Endothelial cell of umbilical vein (primary cell): Measurements from ENCODE around the gene RIPK3. TPM values are rescaled to one million over a fixed set of nuclear protein-coding genes. Genes with fewer than 3 reads are reported as not detected.

Experiments used
- BruUV-seq: library from RNA; stranded (reverse); fragments of 400-500 nt; replicated peaks from 2 replicates; lab custom pipeline; 2021; lab: Mats Ljungman, UMichigan
- CTCF ChIA-PET: fragments of 300-600, 350-600 bp; sonication (Branson Sonifier 250); formaldehyde crosslinking; loops from one replicate; lab custom pipeline; 2021; ENCODE audit warnings: antibody characterized with exemption, inconsistent platforms; lab: Charles Lee
- POLR2A ChIA-PET: fragments of 300-600, 350-600 bp; sonication (Branson Sonifier 250); formaldehyde crosslinking; loops from one replicate; lab custom pipeline; 2021; ENCODE audit warnings: antibody characterized with exemption, inconsistent platforms; lab: Charles Lee
- DNase-seq: peaks from one replicate; pipeline ENCODE4 v3.0.0-alpha.2; 2011; ENCODE audit warnings: low read depth, low spot score
- FAIRE-seq: peaks from 2 replicates; lab custom pipeline; 2011; peaks lifted over from hg19 to GRCh38; lab: Jason Lieb, UNC
- H2AFZ ChIP-seq: 2 replicates; pipeline ENCODE4 v1.6.0; 2012; ENCODE audit warnings: low read depth, low read length, control low read depth, inconsistent platforms
- H3K27ac ChIP-seq: 2 replicates; pipeline ENCODE4 v1.5.1; 2011; ENCODE audit warnings: low read depth, mild to moderate bottlenecking, control low read depth, low read length, moderate library complexity; ENCODE audit not compliant: insufficient read depth
- H3K27me3 ChIP-seq, 2 experiments: 2 replicates each; pipeline versions ENCODE4 v1.6.0 to v1.6.1; 2011; ENCODE audit warnings: low read length in 2 of 2, mixed read lengths in 1 of 2; ENCODE audit not compliant: control insufficient read depth in 2 of 2, insufficient read depth in 2 of 2
- H3K36me3 ChIP-seq, 2 experiments: 2 replicates in 1 of 2; 3 replicates in 1 of 2; pipeline ENCODE4 v1.5.1; 2011; ENCODE audit warnings: low read length in 2 of 2, mild to moderate bottlenecking in 1 of 2, moderate library complexity in 1 of 2; ENCODE audit not compliant: control insufficient read depth in 2 of 2, insufficient read depth in 2 of 2; ENCODE audit errors: extremely low read depth in 1 of 2
- H3K4me1 ChIP-seq: 3 replicates; pipeline ENCODE4 v1.5.1; 2011; ENCODE audit warnings: mild to moderate bottlenecking, low read length; ENCODE audit not compliant: control insufficient read depth, insufficient read depth; ENCODE audit errors: extremely low read depth
- H3K4me2 ChIP-seq: 2 replicates; pipeline ENCODE4 v1.6.1; 2011; ENCODE audit warnings: low read length, control low read depth, mixed read lengths; ENCODE audit not compliant: insufficient read depth
- H3K4me3 ChIP-seq, 3 experiments: fragments of 200-600 bp in 1 of 3; sonication (generic), shearing (Covaris generic) in 1 of 3; replicated peaks in 1 of 3; 2 replicates each; pipeline ENCODE4 v1.5.1; 2011 to 2016; ENCODE audit warnings: control low read depth in 3 of 3, low read length in 3 of 3, mild to moderate bottlenecking in 2 of 3, inconsistent platforms in 1 of 3, low read depth in 1 of 3, moderate library complexity in 1 of 3; ENCODE audit not compliant: insufficient read depth in 1 of 3
- H3K79me2 ChIP-seq: 2 replicates; pipeline ENCODE4 v1.6.0; 2012; ENCODE audit warnings: low read length, inconsistent platforms; ENCODE audit not compliant: control insufficient read depth, insufficient read depth
- H3K9ac ChIP-seq: replicated peaks from 2 replicates; pipeline ENCODE3; 2011; ENCODE audit warnings: low read length, control low read depth; ENCODE audit not compliant: insufficient read depth; ENCODE audit errors: extremely low read depth
- H3K9me1 ChIP-seq: replicated peaks from 3 replicates; pipeline ENCODE4 v1.6.0; 2011; ENCODE audit warnings: mild to moderate bottlenecking, low read length; ENCODE audit not compliant: control insufficient read depth, insufficient read depth; ENCODE audit errors: extremely low read depth
- H3K9me3 ChIP-seq: replicated peaks from 2 replicates; pipeline ENCODE4 v1.5.1; 2012; ENCODE audit warnings: low read length, inconsistent platforms; ENCODE audit not compliant: control insufficient read depth, insufficient read depth
- H4K20me1 ChIP-seq: replicated peaks from 2 replicates; pipeline ENCODE3; 2011; ENCODE audit warnings: mild to moderate bottlenecking, low read length; ENCODE audit not compliant: control insufficient read depth, insufficient read depth; ENCODE audit errors: extremely low read depth
- EZH2 ChIP-seq: IDR thresholded peaks from 2 replicates; pipeline ENCODE4 v1.6.1; 2012; ENCODE audit warnings: borderline replicate concordance, low read depth, mild to moderate bottlenecking, moderate library complexity, low read length, inconsistent platforms; ENCODE audit not compliant: severe bottlenecking
- FOS ChIP-seq: IDR thresholded peaks from 2 replicates; pipeline ENCODE4 v1.6.1; 2011; ENCODE audit warnings: mild to moderate bottlenecking, low read length, moderate library complexity, borderline replicate concordance; ENCODE audit not compliant: insufficient read depth
- JUN ChIP-seq: IDR thresholded peaks from 2 replicates; pipeline ENCODE4 v1.6.1; 2011; ENCODE audit warnings: borderline replicate concordance, low read depth; ENCODE audit not compliant: insufficient read length, insufficient read depth
- MAX ChIP-seq: IDR thresholded peaks from 2 replicates; pipeline ENCODE4 v1.6.1; 2011; ENCODE audit not compliant: insufficient read depth, insufficient read length
- MYC ChIP-seq: IDR thresholded peaks from one replicate; pipeline ENCODE4 v1.6.1; 2011; ENCODE audit warnings: mild to moderate bottlenecking, low read depth, low read length
- POLR2A ChIP-seq: IDR thresholded peaks from 2 replicates; pipeline ENCODE4 v1.6.1; 2012; ENCODE audit warnings: low read depth, mild to moderate bottlenecking, control low read depth, low read length
- POLR2AphosphoS5 ChIP-seq: IDR thresholded peaks from 2 replicates; pipeline ENCODE4 v1.6.1; 2012; ENCODE audit warnings: low read depth, mild to moderate bottlenecking, control low read depth, low read length, moderate library complexity; ENCODE audit not compliant: insufficient read depth
- dilution Hi-C: fragments of 300-500 bp; cut with MboI; formaldehyde crosslinking; loops from one replicate; pipeline ENCODE4 v1.15.0; 2019; ENCODE audit warnings: low sequenced_read_pairs; ENCODE audit not compliant: extremely low pct_ligation_motif_present
- intact Hi-C: fragments of 100-400 bp; cut with micrococcal nuclease; formaldehyde crosslinking; loops from one replicate; pipeline ENCODE4 v1.10.0; 2022
- polyA plus RNA-seq, 4 experiments: library from polyadenylated mRNA; depleted of rRNA in 3 of 4; stranded (reverse) in 3 of 4; unstranded in 1 of 4; fragments of >200 nt; gene quantifications; 2 replicates each; pipeline versions ENCODE4 v1.2.1 to v1.2.3, GENCODE V29; 2011 to 2012; ENCODE audit warnings: missing spikeins in 1 of 4
- total RNA-seq: library from RNA; stranded (reverse); gene quantifications from 2 replicates; pipeline ENCODE4 v1.2.3, GENCODE V29; 2021
- TF ChIP-seq, protein P1 (sequence below), 2 donors: IDR thresholded peaks; 1 replicate in 1 of 2; 2 replicates in 1 of 2; pipeline ENCODE4 v1.5.1; 2011; ENCODE audit warnings: low read length in 2 of 2, mild to moderate bottlenecking in 2 of 2, moderate library complexity in 2 of 2, control low read depth in 1 of 2, inconsistent platforms in 1 of 2, low read depth in 1 of 2; ENCODE audit not compliant: insufficient read depth in 1 of 2; ENCODE audit errors: extremely low read depth in 1 of 2

RIPK3 gene
- total and polyA plus RNA-seq, 2 donors (not counting 3 experiments of a cell fraction or from before 2014, with no cell fraction given): 3.1 to 5.1 TPM

DNA sequence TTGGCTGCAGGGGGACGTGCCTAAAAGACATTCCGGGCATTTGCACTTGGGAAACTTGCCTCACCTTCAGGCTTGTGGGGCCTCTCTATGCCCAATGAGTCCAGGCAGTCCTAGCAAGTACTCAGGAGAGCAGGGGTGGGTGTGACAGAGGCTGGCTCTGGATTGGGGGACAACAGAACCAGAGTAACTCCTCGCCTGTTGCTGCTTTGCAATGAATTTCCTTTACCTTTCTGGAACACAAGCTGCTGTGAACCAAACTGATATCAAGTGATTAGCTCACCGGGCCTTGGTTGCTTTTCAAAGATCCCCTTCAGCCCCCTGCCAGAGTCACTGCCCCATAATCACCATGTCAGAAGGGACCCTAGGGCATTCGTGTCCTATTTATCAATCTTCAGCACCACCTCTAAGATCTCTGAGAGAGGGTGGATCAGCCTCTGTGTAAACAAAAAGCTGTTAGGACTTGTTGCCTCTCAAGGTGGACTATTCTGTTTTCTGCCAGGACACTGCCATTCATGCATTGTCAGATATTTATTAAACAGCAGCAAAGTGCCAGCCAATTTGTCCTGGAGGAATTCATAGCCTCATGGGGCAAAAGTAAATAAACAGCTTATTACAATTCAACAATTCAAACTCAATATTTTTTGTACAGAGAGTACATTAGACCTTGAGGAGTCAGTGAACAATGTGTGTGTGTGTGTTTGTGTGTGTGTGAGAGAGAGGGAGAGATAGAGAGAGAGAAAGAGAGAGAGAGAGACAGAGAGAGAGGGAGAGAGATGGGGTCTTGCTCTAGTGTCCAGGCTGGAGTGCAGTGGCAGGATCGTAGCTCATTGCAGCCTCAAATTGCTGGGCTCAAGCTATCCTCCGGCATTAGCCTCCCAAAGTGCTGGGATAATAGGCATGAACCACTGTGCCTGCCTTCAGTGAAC is 39.5 kb upstream of the RIPK3 start:
- H4K20me1 ChIP-seq: no peaks in the 10 kb centered on the region
- H3K36me3 ChIP-seq: peaks cover 6 to 36% of the 10 kb centered on the region in 2 experiments
- dilution Hi-C loops: no loop called here
- no peak for FAIRE-seq
- H3K4me2 ChIP-seq: no peak overlapping the region
- no peaks in the 10 kb centered on the region for H3K79me2 ChIP-seq
- DNase-seq: no peak
- no peaks in the 10 kb centered on the region for H3K9me3 ChIP-seq
- TF ChIP-seq FOS: no peak
- TF ChIP-seq EZH2: no peak
- ChIA-PET CTCF (interaction anchor here (1.2 to 2.7 kb wide), 4 partner anchors 13 to 53 kb away, joined by 3 to 8 read pairs (median 5); no protein-coding TSS in a partner anchor), POLR2A (interaction anchor here (1.2 kb wide), 1 partner anchor 9 kb away, joined by 3 read pairs; no protein-coding TSS in a partner anchor)
- H3K27ac ChIP-seq: no peak overlapping the region
- no peak overlapping the region for H3K9ac ChIP-seq
- no peaks in the 10 kb centered on the region for H3K4me1 ChIP-seq
- no TSS peak for BruUV-seq
- peaks cover 0 to 1% of the 10 kb centered on the region in 2 experiments for H3K27me3 ChIP-seq
- H3K9me1 ChIP-seq: no peaks in the 10 kb centered on the region
- H2AFZ ChIP-seq: no peak overlapping the region
- no peak overlapping the region for H3K4me3 ChIP-seq
- intact Hi-C loops: no loop called here

DNA sequence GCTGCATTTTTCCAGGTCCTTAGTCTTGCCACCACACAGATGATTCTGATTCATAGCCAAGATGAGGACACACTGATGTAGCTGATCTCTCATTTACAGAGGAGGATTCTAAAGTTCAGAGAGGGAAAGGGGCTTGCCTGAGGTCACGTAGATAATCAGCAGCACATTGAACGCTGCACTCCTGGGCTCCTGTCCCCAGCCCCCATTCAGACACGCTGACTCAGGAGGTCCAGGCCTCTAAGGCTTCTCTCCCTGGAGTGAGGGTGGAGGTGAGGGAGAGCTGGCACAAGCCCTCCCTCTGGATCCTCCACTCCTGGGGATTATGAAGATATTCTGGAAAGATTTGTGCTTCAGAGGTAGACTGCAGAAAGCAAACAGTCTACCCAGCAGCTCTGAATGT is 38.5 kb upstream of the RIPK3 start:
- H3K4me1 ChIP-seq: no peaks in the 10 kb centered on the region
- no peaks in the 10 kb centered on the region for H3K9me1 ChIP-seq
- H3K27ac ChIP-seq: no peak overlapping the region
- no peaks in the 10 kb centered on the region for H3K9me3 ChIP-seq
- no peak overlapping the region for H3K4me2 ChIP-seq
- no peaks in the 10 kb centered on the region for H4K20me1 ChIP-seq
- CTCF ChIA-PET: interaction anchor here (1.2 to 1.4 kb wide), 3 partner anchors 13 to 41 kb away, joined by 3 to 8 read pairs (median 3); no protein-coding TSS in a partner anchor
- no peaks in the 10 kb centered on the region for H3K79me2 ChIP-seq
- dilution Hi-C loops (no loop called here), intact Hi-C loops (no loop called here)
- BruUV-seq: no TSS peak
- DNase-seq (no peak), FAIRE-seq (no peak)
- TF ChIP-seq MYC (no peak), POLR2A (no peak), POLR2AphosphoS5 (no peak), MAX (no peak), JUN (no peak)
- TF ChIP-seq, protein P1, sequence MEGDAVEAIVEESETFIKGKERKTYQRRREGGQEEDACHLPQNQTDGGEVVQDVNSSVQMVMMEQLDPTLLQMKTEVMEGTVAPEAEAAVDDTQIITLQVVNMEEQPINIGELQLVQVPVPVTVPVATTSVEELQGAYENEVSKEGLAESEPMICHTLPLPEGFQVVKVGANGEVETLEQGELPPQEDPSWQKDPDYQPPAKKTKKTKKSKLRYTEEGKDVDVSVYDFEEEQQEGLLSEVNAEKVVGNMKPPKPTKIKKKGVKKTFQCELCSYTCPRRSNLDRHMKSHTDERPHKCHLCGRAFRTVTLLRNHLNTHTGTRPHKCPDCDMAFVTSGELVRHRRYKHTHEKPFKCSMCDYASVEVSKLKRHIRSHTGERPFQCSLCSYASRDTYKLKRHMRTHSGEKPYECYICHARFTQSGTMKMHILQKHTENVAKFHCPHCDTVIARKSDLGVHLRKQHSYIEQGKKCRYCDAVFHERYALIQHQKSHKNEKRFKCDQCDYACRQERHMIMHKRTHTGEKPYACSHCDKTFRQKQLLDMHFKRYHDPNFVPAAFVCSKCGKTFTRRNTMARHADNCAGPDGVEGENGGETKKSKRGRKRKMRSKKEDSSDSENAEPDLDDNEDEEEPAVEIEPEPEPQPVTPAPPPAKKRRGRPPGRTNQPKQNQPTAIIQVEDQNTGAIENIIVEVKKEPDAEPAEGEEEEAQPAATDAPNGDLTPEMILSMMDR (IDR thresholded peaks at IDR 0.05; ENCODE audit: extremely low read depth in 1 of 2, insufficient read depth in 1 of 2, low read depth in 1 of 2, low read length in 2 of 2): no peak
- POLR2A ChIA-PET: interaction anchor here (1.2 kb wide), 1 partner anchor 10 kb away, joined by 3 read pairs; no protein-coding TSS in a partner anchor
- H2AFZ ChIP-seq: no peak overlapping the region
- peaks cover 6 to 45% of the 10 kb centered on the region in 2 experiments for H3K36me3 ChIP-seq
- no peak overlapping the region for H3K4me3 ChIP-seq
- no peaks in the 10 kb centered on the region for H3K27me3 ChIP-seq
- no peak overlapping the region for H3K9ac ChIP-seq
